GM21576 (cell line): ENCODE results near the gene HRAS.

Source experiments
- ATAC-seq: cut with Tn5 transposase; IDR thresholded peaks from one replicate; pipeline ENCODE4 v1.9.1; 2021; ENCODE audit warnings: mild to moderate bottlenecking, moderate library complexity; ENCODE audit not compliant: unreplicated experiment

Gene HRAS

DNA sequence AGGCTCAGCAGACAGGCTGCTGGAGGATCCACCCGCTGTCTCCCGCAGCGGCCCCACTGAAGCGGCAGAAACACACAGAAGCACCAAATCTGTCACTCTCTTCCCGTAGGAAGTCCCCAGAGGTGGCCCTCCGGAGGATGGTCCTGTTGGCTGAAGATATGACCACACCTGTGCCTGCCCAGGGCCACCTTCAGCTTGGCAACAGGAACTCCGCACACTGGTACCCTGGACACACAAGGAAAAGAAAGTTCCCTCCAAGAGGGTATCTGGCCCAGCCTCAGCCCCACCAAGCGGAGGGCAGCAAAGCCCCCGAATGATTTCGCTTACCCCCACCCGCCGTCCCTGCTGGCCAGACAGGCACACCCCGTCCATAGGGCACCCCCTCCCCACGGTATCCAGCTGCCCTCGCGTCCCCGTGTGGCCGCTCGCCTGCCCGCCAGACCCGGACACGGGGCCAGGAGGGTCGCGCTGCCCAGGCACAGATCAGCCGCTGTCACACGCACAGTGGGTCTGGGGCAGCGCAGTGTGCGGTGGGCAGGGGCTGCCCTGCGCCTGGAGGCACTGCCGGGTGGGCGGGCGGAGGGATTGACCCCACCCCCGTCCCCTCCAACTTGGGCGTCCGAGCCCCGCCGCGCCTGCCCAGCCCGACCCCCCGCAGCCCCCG lies 32.4 kb upstream of the HRAS start:
- ATAC-seq = no peak

DNA sequence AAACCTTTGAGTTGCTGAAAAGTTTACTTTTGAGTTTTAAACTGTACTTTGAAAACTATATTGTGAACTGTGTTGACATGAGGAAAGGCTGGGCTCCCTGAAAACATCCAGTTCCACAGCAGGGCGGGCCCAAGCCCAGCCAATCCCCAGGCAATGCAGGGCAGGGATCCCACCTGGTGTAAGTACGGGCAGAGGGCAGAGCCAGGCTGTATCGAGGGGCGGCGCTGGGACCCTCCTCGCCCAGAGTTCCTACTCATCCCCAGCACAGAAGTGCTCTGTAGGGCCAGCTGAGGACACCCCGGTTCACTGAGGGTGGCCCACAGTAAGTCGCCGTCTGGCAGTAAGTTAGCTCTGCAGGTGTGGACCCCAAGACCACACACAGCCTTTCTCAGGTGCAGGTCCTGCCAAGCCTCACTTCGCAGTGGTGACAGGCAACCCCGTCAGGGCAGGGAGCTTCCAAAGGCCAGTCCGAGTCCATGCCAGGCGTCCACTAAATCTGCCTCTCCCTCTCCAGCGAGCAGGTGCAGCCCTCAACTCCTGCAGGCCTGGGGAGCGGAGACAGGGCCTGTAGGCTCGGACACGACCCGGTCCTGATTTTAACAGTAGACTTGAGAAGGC lies 31.7 kb upstream of the HRAS start:
- ATAC-seq = no peak

DNA sequence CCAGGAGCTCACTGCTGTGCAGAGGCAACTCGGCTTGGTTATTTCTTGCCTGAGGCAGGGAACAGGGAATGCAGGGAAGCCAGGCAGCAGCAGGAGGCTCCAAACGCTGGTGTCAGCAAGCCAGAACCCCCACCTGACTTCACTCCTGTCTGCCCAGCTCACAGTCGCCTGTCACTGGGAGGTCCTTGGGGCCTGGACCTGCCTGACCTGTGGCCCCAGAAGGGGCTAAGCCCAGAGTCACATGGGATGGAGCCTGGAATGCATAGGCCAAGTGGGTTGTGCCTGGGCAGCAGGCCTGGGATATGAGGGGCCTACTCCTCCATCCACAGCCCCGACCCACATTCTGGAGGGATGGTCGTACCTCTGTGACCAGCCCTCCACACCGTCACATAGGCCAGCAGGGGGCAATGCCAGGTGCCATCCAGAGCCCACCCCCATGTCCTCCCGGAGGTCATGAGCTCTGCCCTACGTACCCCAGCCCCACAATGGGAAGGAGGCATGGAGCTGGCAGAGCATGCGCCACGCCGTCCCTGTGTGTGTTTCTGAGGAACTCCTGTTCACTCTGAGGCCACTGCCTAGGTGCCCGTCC lies 30.6 kb upstream of the HRAS start:
- ATAC-seq = no peak

DNA sequence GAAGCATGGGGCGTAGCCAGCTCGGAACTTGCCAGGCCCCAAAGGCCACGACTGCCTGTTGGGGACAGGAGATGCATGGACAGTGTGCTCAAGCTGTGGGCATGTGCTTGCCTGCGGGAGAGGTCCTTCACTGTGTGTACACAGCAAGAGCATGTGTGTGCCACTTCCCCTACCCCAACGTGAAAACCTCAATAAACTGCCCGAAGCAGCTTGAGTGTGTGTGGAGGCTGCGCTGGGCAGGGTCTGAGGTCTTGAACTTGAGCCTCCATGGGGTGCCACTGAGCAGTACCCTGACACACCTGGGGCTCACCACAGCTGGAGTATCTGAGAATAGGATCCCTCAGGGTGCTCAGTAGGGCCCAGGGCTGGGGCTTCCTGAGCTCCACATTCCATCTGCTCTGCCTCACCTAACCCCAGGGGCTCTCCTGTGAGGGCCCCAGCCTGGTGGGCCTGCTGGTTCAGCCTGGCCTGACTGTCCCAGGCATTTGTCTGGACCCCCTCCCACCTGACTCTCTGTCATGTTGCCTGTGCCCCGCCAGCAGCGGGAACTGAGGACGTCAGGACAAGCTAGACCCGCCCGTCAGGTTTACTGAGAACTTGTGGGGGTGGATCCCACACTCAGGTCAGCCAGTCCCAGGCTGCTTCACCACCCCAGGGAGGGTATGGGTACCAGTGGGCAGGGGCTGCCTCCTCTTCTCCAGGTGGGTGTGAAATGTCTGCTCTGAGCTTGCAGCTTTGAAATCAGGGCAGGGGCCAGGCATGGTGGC lies 28.6 kb upstream of the HRAS start:
- ATAC-seq = no peak

DNA sequence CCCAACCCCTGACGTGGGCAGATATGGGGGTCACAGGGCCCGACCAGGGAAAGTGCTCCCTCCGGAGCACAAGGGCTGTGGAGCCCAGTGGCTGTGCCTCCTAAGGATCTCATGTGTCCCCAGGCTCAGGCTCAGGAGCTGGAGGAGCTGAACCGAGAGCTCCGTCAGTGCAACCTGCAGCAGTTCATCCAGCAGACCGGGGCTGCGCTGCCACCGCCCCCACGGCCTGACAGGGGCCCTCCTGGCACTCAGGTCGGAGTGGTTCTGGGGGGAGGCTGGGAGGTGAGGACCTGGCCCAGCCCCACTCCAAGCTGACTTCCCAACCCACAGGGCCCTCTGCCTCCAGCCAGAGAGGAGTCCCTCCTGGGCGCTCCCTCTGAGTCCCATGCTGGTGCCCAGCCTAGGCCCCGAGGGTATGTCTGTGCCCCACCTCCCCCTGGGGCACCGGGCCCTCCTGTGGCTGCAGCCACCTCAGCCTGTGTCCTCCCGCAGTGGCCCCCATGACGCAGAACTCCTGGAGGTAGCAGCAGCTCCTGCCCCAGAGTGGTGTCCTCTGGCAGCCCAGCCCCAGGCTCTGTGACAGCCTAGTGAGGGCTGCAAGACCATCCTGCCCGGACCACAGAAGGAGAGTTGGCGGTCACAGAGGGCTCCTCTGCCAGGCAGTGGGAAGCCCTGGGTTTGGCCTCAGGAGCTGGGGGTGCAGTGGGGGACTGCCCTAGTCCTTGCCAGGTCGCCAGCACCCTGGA lies 27.9 kb upstream of the HRAS start:
- no peak for ATAC-seq

DNA sequence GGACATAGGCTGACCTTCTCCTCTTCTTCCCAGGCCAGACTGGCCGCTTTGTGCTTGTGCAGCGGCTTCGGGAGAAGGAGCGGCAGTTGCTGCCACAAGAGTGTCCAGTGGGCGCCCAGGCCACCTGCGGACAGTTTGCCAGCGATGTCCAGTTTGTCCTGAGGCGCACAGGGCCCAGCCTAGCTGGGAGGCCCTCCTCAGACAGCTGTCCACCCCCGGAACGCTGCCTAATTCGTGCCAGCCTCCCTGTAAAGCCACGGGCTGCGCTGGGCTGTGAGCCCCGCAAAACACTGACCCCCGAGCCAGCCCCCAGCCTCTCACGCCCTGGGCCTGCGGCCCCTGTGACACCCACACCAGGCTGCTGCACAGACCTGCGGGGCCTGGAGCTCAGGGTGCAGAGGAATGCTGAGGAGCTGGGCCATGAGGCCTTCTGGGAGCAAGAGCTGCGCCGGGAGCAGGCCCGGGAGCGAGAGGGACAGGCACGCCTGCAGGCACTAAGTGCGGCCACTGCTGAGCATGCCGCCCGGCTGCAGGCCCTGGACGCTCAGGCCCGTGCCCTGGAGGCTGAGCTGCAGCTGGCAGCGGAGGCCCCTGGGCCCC lies 26.8 kb upstream of the HRAS start:
- ATAC-seq = no peak

DNA sequence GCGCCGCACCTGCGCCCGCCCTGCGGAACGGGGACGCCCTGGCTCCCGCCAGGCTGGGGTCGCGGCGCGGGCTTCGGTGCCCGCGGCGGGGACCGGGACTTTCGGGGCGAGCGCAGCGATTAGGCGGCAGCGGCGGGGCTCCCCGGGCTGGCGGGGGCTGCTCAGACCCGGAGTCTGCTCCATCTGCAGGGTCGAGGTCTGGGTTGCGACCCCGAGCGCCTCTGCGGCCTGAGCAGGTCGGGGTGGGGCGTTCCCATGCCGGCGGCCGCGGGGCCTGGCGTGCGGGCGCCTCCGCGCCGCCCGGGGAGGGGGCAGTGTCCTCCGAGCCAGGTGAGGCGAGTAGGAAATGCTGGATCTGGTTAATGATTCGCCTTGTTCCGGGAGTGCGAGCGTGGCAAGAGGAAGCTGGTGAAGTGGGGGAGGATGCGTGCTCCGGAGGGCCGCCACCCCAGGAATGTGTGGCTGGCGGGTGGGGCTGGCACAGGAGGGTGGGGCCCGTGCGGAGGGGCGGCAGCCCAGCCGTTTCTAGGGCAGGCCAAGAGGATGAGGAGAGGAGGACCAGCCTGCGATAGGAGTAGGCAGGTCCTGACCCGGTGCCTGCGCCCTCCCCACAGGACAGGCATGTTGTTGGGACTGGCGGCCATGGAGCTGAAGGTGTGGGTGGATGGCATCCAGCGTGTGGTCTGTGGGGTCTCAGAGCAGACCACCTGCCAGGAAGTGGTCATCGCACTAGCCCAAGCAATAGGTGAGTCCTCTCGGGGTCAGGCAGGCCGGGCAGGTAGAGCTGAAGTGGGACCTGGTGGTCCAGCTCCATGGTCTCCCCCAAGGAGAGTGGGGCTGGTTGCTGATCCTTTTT lies 26.0 kb upstream of the HRAS start:
- peak; percentile 12 for ATAC-seq

DNA sequence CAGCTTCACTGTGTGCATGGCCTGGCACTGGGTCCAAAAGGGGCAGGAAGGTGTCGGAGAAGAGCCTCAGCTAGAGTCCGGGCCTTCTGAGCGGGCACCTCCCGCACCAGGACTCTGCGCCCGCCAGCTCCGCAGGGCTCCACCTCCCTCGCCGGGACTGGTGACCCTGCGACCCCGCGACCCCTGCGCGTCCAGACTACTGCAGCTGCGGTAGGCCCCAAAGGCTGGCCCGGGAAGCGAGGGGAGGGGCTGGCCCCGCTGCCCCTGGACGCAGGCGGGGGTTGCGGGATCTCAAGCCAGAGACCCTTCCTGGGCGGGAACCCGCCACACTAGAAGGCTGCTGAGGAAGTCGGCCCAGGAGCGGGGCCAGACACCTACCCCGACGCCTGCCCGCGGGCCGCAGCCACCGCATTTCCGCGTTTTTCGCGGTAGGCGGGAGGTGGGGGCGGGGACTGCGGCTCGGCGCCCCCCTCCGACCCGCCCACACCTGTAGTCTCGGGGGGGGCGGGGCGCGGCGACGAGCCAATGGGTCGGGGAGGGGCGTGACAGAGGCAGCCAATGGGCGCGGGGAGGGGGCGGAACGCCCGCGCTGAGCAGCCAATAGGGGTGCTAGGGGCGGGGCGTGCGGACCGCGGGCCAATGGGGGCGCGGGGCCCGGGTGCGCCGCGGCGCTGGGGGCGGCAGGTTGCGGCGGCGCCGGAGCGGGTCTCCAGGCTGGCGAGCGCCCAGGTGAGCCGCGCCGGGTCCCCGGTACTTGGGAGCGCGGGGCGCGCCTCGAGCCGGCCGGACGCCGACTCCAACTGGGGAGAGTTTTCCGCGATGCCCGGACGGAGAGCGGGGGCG lies 25.1 kb upstream of the HRAS start, which contains the start of the genes LMNTD2 and RASSF7:
Gene LMNTD2, minus strand, starts transcription at position 434 of the 843 bp plus-strand sequence. Its CDS starts 22 bp downstream, at position 412.
Gene RASSF7, plus strand, starts transcription at position 666 of the 843 bp plus-strand sequence. CDS start 799 bp downstream, outside the sequence.
- peak; percentile 64 for ATAC-seq

DNA sequence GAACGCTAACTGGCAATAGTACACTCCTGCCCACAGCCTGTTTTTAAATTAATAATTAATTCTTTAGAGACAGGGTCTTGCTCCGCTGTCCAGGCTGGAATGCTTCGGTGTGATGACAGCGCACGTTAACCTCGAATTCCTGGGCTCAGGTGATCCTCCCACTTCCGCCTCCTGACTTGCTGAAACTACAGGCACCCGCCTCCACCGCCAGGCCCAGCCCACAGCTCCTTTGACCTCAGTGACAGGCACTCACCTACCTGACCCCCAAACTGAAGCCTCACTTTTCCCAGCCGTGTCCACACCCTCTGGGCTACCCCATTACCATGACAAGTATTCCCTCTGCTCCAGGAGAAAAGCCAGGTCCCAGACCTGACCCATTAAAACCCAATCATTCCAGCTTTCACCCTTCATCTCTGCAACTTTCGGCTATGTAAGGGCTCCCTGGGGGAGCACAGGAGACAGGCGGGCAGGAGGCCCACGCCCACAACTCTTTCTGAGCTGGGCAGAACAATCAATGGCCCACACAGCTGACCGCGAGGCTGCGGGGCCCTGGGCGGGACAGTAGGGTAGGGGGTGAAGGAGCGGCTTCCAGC lies 24.4 kb upstream of the HRAS start:
- no peak for ATAC-seq

DNA sequence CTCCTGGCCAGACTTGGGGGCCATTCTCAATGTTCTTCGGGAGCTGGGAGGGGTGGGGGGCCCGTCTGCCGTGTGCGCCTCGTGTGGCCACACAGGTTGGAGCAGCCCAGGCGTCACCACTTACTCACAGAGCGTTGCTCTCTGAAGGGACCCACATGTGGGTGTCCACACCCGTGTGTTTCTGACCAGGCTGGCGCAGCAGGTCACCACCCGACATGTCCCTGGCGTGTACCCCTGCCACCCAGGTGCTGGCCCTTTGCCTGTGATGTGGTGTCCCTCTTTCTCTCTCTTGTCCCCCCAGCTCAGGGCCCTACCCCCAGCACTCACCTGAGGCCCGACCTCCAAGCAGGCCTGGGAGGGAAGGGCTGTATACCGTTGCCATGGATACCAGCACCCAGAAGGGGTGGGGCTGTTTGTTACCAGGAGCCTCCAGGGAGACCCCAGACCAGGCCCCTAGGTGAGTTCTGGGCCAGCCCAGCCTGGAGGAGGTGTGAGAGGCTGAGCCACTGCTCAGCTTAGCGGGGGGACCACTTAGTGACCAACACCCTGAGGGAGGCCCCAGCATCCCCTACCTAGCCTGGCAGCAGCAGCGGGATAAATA lies 23.7 kb upstream of the HRAS start:
- ATAC-seq = no peak

DNA sequence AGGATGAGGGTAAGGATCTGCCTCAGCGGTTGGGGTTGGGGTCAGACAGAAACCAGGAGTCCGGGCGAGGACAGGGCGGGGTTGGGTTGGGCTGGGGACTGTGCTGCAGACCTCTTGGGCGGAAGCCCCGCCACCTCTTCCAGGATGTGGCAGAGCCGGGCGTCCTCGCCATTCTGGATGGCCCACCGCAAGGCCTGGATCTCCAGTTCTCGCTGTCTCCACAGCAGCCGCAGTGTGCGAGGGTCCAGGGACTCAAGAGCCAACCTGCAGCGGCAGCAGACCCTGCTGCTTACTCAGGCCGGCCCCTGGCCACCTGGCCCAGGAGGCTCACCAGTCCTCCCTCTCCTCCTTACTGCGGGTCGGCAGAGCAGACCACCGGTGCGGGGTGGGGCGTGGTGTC lies 23.1 kb upstream of the HRAS start:
- no peak for ATAC-seq

DNA sequence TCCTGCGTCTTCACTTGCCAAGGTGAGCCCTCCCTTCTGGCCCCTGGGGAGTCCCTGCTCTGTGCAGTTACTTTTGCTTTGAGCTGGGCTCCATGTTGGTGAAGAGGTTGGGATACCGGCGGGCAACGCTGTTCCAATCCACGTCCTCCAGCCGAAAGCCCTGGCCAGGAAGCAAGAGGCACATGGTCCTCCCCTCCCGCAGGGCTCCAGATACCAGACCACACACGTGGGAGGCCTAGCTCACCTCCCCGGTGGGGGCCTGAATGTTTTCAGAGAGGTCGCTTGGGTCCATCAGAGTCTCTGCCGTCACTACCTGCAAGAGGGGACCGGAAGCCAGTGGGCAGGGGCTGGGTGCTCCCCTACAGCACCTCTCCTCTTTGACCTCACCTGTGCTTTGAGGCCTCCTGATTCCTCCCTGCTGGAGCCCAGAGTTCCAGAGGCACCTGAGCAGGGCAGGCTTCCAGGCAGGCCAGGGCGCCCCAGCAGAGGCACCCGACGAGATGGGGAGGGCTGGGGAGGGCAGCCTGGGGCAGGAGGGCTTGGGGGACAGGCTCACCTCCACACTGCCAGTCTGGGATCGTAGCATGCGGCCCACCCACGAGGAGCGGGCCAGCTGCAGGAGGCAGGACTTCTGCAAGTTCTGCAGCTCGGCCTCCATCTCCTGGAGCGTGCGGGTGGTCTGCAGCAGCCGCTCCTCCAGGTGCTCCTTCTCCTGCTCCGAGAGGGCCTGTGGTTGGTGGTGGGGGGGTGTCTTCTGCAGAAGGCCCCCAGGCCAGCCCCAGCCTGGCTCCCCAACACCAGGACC lies 22.2 kb upstream of the HRAS start:
- no peak for ATAC-seq

DNA sequence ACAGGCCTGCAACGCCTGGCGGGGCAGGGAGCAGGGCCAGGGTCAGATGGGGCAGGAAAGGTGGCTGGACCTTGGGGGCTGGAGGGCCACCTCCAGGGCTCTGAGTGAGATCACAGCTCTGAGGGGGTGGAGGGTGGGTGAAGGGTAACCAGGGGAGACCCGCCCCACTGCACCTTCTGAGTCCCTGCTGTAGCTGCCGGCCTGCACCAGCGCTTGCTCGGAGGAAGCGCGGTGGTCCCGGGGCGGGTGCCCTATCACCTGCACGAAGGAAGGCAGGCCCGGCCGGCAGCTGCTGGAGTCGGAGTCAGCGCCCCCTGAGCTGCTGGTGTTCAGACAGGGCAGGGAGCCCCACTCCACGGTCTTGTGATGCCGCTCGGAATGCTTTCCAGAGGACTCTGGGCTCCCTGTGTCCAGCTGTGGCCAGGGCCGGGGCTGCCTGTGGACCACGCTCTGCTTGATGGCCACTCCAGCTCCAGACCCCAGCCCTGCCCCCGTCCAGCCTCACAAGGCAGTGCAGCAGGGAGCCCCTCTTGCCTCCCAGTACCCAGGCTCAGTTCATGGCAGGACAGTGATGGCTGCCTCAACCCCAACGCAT lies 21.4 kb upstream of the HRAS start:
- ATAC-seq = no peak

DNA sequence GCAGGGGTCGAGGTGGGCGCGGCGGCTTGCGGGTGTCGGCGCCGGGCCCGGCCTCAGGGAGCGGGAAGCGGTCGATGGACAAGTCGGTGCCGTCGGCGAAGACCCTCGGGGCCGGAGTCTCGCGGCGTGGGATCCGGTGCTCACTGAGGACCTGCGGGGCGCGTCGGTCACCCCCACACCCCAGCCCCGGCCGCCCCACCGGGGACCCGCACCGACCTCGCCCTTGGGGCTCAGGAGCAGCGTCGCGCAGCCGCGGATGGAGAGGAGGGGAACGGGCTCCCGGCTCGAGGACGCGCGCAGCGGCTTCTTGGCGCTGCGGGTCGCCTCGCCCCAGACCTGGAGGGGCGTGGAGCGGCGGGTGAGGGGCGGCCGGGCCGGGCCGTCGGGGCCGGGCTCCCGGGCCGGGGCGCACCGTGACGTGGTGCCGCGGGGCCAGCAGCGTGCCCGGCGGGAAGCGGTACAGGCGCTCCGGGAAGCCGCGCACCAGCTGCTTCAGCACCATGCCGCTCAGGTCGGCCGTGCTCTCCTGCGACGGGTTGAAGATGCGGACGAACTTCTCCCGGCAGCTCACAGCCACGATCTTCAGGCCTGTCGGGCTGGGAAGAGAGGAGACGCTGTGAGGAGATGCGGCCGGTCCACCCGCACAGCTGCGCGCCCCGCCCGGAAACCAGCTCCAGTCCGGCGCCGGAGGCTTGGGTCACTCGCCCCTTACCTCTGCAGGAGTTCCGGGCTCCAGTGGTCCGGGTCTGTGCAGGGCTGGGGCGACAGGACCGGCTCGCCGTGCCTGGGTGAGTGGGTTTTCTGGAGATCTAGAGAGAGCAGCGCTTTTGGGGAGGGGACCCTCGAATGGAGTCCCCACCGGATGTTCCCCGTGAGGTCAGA lies 20.6 kb upstream of the HRAS start:
- no peak for ATAC-seq

DNA sequence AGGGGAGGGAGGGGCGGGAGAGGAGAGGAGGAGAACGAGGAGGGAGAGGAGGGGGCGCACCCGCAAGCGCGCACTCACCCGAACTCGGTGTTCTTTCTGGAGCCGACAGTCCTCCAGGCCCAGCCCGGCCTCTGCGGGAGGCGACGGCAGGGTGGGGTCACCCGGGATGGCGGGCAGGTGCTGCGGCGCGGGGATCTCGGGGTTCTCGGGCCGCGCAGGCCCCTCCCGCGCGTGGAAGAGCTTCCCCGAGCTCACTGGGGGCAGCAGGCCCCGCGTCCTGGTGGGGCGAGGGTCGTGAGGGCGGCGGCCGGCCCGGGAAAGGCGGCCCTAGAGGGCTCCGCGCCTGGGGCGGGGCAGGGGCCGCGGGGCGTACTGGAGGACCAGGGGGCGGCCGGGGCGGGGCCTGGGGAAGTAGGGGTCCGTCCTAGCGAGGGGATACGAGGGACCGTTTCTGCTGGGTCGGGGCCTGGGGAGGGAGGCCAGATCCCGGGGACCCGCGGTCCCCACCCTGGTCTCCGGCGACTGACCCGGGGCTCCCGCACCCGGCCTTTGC lies 19.9 kb upstream of the HRAS start:
- ATAC-seq = no peak
